Cerebellar nuclear complex (tissue), 1 donor: ENCODE data around the gene TXN.
A peak's percentile ranks its signal among the peaks of the same experiment; 100 is the strongest.

Experiments
- DNase-seq, 2 experiments: peaks; one replicate each; lab custom pipeline; 2025; lab: John Stamatoyannopoulos, UW

The TXN gene

GRCh38 chr9:110256380-110257096 is at the start of gene TXN:
TXN (minus strand) TSS chr9:110256507; CDS start chr9:110256435, 72 bp downstream.
- DNase-seq, result peak in 1 of 2 experiments; percentile 20

- DNase-seq, result no peak
Measured at GRCh38 chr9:110303133-110303532, 46.8 kb upstream of the TXN start.

DNA sequence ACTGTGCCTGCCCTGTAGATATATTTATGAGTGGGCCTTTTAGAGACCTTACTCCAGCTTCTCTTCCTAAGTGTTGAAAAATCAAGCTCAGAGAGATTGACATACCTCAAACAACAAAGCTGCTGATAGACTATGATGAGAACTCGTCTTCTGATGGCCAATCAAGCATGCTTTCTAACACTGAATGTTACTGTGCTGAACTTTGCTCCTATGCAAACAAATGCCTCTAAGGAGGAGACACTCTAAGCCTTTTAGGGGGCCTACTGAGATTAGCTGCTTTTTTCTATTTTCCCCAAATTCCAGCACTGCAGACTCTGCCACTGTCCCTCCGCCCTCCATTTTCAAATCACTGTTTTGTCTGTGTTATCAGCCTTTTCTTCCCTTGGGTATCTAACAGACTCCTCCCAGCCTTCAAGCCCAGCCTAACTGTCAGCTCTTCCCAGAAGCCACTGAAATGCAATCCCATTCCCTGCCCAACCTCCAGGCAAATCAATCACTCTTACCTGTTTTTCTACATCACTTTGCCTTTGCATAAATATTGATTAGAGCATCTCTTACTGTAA is 41.8 kb upstream of the TXN start:
- DNase-seq, result no peak

DNA sequence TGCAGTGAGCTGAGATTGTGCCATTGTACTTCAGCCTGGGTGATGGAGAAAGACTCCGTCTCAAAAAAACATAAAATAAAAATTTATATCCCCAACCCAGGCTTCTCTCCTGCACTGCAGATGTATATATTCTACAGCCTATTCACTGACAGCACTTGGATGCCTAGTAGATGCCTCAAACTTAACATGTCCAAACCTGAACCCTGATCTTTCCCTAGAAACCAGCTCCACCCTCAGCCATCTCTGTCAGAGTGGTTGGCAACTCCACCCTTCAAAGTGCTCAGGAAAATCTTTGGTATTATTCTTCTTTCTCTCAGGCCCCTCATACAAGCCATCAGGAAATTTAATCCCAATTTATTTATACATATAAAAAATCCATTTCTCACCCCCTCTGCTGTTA is 36.9 kb upstream of the TXN start:
- no peak for DNase-seq

DNA sequence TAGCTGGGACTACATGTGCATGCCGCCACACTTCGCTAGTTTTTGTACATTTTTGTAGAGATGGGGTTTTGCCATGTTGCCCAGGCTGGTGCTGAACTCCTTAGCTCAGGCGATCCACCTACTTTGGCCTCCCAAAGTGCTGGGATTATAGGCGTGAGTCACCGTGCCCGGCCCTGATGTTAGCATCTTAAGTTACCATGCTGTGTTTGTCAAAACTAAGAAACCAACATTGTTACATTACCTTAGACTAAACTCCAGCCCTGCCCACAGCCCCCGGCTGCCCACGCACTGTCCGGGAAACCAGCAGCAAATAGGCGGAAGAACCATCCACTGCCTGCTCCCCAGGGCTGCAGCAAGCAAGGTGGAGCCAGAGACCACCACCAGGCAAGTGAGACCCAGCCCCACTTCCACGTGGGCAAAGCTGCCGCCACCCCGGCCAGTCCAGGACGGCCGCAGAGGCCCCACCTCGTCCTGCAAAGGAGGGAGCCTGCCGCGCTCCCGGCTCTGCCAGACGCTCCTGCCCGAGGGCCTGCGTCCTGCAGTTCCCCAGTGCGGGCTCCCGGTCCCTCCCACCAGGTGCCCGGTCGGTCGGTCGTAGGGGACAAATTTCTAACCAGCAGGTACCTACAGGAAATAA is 35.7 kb upstream of the TXN start:
- no peak for DNase-seq

- DNase-seq, result no peak
Measured at GRCh38 chr9:110290001-110290400, 33.7 kb upstream of the TXN start.

DNA sequence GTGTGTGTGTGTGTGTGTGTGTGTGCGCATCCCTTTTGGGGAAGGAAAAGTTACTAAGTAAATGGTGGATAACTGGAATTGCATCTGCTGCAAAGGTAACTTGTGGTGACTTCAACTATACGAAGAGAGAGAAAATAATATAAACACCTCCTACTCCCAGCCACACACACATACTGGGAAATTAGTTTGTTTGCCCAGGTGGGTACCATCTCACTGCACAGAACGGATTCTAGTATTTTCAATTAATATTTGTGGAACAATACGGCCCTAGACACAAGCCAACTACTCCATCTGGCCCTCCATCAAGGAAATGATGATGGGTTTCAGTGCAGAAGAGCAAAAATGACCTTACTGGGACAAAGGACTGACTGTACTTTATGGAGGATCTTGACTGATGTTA is 32.2 kb upstream of the TXN start:
- no peak for DNase-seq

GRCh38 chr9:110287289-110287680 is 31.0 kb upstream of the TXN start:
- no peak for DNase-seq

DNA sequence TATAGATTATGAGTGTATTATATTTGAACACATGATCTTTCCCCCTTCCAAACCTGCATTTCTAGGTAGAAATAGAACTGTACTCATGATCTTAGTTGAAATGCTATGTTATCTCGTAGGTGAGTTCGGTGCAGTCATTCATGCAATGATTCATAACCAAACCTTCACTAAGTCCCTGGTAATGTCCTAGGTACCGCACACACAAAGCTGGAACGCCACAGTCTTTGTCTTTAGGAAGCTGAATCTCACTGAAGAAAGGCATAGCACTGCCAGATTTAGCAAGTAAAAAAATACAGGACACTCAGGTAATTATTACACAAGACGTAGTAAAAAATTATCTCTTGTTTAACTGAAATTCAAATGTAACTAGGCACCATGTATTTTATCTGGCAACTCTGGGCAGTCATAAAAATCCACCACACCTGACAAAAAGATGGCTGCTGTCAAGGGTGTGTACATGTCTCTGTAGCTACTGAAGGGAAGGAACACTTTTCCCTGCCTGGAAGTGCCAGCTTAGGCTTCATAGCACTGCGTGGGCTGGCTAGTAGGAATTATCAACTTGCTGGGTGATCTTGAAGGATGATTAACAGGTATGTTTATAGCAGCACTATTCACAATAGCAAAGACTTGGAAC is 28.0 kb upstream of the TXN start:
- DNase-seq, result no peak

GRCh38 chr9:110283751-110284150 is 27.4 kb upstream of the TXN start:
- DNase-seq, result no peak

DNA sequence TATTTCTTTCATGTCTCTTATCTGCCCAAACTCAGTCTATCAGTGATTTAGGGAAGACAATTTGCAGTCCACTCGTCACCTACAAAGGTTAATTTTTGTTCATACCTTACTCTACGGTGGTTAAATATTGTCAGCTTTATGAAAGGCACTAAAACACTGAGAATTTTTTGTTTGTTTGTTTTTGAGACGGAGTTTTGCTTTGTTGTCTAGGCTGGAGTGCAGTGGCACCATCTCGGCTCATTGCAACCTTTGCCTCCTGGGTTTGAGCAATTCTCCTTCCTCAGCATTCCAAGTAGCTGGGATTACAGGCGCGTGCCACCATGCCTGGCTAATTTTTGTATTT is 26.4 kb upstream of the TXN start:
- DNase-seq, result no peak

- DNase-seq, result no peak
Measured at GRCh38 chr9:110282018-110282738, 25.9 kb upstream of the TXN start.

DNA sequence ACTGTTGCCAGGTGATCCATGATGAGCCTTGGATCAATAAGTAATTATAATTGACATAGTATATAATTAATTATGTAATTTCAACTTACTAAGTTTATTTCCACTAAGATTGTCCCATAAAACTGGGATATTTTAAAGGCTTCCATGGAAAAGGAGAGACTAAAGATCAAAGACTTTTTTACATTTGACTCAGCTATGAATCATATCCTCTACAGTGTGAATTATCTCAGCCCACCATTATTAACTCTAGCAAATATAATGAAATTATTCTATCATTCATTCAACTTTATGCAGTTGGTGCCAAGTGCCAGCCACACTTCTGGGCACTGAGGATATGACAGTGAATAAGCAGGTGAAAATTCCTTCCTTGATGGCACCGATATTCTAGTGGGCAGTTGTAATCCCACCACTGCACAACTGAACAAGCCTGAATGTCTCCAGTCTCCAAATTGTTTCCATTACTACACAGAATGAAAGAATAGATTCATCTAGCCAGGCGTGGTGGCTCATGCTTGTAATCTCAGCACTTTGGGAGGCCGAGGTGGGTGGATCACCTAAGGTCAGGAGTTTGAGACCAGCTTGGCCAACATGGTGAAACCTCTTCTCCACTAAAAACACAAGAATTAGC is 21.9 kb upstream of the TXN start:
- no peak for DNase-seq

- no peak for DNase-seq
Measured at GRCh38 chr9:110276781-110277180, 20.5 kb upstream of the TXN start.

DNA sequence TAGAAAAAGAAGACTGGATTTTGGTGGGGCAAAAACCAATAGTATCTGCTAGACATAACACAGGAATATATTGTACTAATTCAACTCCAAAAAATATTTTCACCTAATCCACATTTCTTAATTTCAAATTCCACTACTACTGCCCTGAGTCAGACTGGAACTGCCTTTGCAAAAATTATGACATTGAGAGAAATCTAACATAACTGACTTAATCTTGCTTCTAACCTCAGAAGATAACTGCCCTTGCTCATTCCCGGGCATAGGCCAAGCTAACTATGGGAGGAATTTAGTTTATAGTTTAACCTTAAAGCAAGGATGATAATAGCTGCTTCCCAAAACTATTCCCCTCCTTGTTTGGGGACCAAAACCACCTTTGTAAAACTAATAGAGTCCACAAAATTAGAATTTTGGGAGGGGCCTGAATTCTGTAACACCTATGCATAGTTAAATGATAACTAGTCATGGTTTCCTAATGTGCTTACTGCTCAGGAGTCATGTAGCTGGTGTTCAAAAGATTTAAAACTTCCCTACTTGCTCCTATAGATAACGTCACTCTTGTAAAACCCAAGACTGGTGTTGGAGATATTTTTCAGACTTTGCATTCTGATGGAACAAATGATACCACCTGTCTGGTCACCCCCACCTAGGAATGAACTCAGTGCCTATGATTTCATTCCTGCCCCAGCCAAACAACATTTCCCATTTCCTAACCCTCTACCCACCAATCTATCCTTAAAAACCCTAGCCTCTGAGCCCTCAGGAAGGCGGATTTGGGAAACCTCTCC is 14.1 kb upstream of the TXN start:
- no peak for DNase-seq

DNA sequence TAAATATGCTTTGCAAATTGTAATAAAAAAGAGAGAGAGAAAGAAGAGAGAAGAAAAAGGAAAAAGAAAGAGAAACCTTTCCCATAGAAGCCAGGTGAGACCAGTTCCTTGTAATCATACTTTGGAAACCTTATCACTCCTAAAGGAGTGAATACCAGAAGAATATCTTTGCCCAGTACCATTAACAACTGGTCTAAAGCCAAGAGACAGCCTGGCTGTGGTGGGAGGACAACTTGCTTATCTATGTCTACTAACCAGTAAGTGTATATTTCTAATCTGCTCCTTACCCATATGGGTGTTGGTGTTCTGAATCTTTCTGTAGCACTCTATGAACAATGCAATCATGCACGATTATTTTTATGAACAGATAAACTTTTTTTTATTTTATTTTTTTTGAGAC is 10.5 kb upstream of the TXN start:
- DNase-seq, result no peak

DNA sequence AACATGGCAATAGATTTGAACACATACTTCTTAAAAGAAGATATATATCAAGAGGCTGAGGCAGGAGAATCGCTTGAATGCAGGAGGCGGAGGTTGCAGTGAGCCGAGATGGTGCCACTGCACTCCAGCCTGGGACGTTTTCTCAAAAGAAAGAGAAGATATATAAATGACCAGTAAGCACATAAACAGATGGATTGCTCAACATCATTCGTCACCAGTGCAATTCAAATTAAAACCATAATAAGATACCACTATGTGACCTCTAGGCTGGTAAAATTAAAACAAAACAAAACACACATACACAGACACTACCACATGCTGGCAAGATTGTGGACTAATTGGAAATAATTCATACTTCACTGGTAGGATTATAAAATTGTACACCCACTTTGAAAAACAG is 5.3 kb upstream of the TXN start:
- no peak for DNase-seq

- DNase-seq, result no peak
Measured at GRCh38 chr9:110260911-110261310, 4.6 kb upstream of the TXN start.

DNA sequence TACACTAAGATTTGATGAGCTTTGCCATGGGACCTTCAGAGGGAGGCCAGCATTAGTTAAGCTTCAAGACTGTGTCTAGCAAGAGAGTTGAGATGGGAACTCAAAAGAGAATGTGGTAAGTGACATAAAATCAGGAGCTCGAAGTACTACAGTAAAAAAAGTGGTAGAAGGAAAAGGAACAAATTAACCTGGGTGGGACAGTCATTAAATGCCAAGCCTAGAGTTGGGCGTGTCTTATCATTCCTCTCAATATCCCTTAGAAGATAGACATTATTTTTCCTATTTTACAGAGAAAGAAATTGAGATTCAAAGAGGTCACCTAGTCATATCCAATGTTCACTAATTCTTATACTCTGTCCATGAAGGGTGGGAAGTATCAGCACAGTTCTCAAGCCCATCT is 3.3 kb upstream of the TXN start:
- no peak for DNase-seq

DNA sequence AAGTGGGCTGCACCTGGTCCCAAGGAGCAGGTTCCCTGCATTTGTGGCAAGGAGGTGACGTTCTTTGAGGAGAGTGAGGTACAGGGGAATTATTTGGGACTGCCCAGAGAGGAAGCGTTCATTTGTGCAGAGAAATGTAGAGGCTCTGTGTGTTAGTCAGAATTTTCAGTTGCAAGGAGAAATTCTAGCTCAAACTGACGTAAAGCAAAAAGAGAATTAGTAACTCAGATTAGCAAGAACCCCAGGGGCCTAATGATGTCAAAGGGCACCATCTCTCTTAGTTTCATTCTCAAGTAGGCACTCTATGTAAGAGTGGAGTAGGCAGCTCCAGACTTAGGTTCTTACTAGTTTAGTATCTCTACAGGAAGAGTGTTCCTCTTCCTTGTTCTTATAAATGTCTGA is 2.4 kb upstream of the TXN start:
- DNase-seq, result no peak

DNA sequence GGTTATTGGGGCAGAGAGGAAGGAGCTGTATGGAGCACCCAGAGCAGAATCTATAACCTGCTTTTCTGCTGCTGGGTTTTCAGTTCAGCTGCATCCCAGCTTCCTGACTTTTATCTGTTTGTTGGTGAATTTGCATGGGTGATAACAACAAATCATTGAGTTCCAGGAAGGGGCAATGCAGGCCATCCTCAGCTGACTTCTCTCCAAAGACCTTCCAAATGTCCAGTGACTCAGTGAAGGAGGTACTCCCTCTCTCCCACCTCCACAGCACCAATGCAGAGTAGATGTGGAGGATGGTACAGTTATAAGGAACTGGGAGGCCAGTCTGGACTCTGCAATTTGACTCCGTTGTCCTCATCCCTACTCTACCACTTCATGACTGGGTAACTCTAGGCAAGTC is 1.6 kb upstream of the TXN start:
- DNase-seq, result no peak
